HT-29 (cell line): ENCODE results near the gene SH3BP4. TPM values are rescaled to one million over a fixed set of nuclear protein-coding genes. Genes with fewer than 3 reads are reported as not detected.
"Not testable (repeated sequence)": the region's sequence is repeated elsewhere in the genome, so short reads cannot be mapped to it uniquely, and the experiment has no call there.

Experiments
- DNase-seq: peaks from one replicate; pipeline ENCODE4 v3.0.0-alpha.2; 2015; ENCODE audit warnings: low spot score
- total RNA-seq: library from RNA; depleted of rRNA; stranded (reverse); fragments of >200 nt; shearing (Covaris generic); gene quantifications from 2 replicates; pipeline ENCODE4 v1.2.3, GENCODE V29; 2014

SH3BP4 gene
- total RNA-seq, 1 experiment from 2014 or later: 44.5 TPM

GRCh38 chr2:235017441-235017840 lies 65.6 kb downstream of the SH3BP4 start:
- DNase-seq: no peak

- DNase-seq: no peak
Measured at GRCh38 chr2:235018838-235019237, 67.0 kb downstream of the SH3BP4 start.

GRCh38 chr2:235020141-235020540 lies 68.3 kb downstream of the SH3BP4 start:
- DNase-seq: not testable (repeated sequence)

GRCh38 chr2:235021752-235022151 lies 69.9 kb downstream of the SH3BP4 start:
- no peak for DNase-seq

GRCh38 chr2:235024191-235024860 lies 72.5 kb downstream of the SH3BP4 start:
- DNase-seq: peak; percentile 12

GRCh38 chr2:235024931-235025773 lies 73.3 kb downstream of the SH3BP4 start:
- DNase-seq: peak; percentile 38

GRCh38 chr2:235025800-235026536 lies 74.2 kb downstream of the SH3BP4 start:
- peak; percentile 83 for DNase-seq

- peak; percentile 97 for DNase-seq
Measured at GRCh38 chr2:235026649-235027557, 75.1 kb downstream of the SH3BP4 start.

- peak; percentile 63 for DNase-seq
Measured at GRCh38 chr2:235027558-235028214, 75.9 kb downstream of the SH3BP4 start.

- DNase-seq: no peak
Measured at GRCh38 chr2:235028646-235029045, 76.8 kb downstream of the SH3BP4 start.

- no peak for DNase-seq
Measured at GRCh38 chr2:235029054-235029453, 77.2 kb downstream of the SH3BP4 start.

- DNase-seq: no peak
Measured at GRCh38 chr2:235030126-235030525, 78.3 kb downstream of the SH3BP4 start.

- DNase-seq: no peak
Measured at GRCh38 chr2:235030936-235031335, 79.1 kb downstream of the SH3BP4 start.

- no peak for DNase-seq
Measured at GRCh38 chr2:235031686-235032373, 80.0 kb downstream of the SH3BP4 start.

GRCh38 chr2:235032466-235032865 lies 80.6 kb downstream of the SH3BP4 start:
- no peak for DNase-seq

- no peak for DNase-seq
Measured at GRCh38 chr2:235032949-235033348, 81.1 kb downstream of the SH3BP4 start.

GRCh38 chr2:235034265-235035118 lies 82.7 kb downstream of the SH3BP4 start:
- no peak for DNase-seq

- DNase-seq: no peak
Measured at GRCh38 chr2:235037604-235038166, 85.9 kb downstream of the SH3BP4 start.
